ENCODE data around the gene KRT16.
"Not testable (repeated sequence)": the region's sequence is repeated elsewhere in the genome, so short reads cannot be mapped to it uniquely, and the experiment has no call there.

GRCh38 chr17:41610061-41610517, 2.5 kb downstream of the KRT16 start:
- not testable (repeated sequence) for TF ChIP-seq POLR2A (IDR thresholded peaks at IDR 0.05; ENCODE audit: low read depth, low read length); POLR2AphosphoS5 (IDR thresholded peaks at IDR 0.05; ENCODE audit: low read depth, low read length); TAF1 (IDR thresholded peaks at IDR 0.05; ENCODE audit: borderline replicate concordance, low read depth, low read length)
